Measurements from ENCODE around the gene LMNA.

Gene LMNA

DNA sequence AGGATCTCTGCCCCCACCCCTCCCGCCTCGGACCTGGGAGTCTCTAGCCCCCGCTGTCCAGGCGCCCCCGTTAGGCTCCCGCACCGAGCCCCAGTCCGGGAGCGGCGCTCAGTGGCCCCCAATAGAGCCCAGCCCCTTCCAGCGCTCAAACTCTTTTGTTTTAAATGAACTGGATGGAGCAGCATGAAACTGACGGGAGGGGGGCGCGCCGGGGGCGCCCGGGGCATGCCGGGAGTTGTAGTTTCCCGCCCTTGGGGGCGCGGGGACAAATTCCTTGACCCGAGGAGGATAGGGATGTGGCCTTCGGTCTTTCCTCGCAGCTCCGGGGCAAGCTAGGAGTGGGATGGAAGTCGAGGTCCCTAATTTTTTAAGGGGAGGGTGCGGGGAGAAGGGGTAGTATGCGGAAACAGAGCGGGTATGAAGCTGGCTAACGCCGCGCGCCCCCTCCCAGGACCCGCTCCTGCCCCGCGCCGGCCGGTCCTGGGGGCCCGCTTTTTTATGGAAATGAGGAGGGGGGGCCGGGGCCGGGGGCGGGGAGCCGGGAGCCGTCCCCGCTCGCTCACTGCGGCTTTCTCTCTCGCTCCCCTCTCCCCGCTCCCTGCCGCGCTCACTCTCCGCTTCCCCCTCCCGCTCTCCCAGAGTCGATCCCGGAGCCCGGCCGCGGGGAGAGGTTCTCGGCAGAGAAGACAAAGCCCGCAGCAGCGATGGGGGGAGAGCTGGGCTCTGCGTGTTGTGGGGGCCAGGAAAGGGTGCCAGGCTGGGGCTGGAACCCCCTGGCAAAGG lies 32.0 kb upstream of the LMNA start, which contains the start of gene MEX3A:
MEX3A (minus strand) TSS at position 157 of the 783 bp plus-strand sequence. CDS start 467 bp downstream, outside the sequence.
- peak; percentile 72 to 81 for DNase-seq

DNA sequence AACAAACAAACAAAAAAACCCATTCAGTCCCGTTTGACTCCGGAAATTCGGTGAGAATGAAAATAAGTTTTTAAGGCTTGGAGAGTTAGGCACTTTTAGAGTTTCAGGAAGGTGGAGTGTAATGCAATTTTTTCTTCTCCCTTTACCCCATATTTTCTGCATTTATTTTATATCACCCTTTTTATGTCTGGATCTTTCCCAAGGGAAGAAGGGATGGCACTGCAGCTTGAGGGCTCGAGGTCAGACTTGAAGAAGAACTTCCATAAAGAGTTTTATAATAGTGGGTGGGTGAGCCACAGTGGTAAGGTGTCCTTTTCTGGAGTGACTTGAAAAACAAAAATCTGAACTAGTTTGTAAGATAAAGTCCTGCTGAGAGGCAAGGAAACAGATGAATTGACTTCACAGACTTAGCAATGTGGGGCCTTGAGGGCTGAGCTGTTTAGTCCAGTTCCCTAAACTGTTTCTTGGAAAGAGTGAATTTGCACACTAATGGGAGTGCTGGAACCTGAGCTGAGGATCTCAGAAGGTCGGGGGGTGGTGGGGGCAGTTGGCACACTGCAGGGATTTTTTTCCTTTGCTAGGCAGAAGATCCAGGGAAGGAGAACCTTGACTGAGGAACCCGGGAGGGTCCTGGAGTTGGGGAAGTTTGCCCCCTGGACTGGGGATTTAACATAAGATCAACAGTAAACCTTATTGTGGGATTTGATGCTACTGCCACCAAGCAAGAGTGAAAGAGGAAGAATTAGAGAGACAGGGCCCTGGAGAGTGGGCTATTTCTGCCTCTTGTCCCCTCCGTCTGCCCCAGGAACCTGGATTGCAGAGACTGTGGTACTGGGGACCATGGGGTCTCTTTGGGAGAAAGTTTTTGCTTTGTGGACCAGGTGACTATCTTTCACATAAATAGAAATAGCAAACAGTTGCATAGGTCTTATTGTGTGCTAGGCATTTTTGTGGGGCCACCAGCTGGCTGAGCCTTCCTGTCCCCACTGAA lies 30.4 kb upstream of the LMNA start:
- no peak for DNase-seq

DNA sequence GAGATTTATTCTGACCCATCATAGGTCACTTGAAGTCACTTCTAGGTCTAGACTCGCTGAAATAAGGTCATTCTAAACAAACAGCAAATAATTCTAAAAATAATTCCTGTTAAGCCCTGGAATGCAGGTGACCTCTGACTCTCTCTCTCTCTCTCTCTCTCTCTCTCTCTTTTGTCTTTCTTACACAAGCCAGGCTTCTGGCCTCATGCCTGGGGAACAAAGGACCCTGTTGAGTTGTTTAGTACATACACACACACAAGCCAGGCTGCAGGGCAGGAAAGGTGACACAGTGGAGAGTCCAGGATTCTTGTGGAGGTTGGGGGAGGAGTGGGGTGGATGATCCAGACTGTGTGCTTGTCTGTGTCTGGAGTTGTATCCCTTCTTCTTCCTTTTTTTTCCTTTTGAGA lies 28.3 kb upstream of the LMNA start:
- DNase-seq = no peak

DNA sequence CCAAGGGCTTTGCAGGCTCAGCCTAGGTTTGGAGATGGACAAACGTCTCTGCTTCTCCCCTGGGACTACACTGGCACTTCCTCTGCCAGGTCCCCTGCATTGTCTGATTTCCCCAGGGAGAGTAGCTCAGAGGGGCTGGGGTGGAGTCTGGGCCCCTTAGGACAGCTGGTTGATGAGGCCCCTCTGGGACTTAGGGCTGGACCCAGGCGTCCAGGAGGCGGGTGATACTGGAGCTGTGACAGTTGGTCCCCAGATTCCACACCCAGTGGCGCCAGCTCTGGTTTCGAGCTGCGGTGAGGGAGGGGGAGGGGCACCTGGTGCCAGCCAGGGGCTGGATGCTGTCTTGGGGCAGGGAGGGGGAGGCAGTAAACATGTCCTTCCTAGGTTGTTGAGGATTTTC lies 24.8 kb upstream of the LMNA start:
- DNase-seq = peak; percentile 68 to 88

DNA sequence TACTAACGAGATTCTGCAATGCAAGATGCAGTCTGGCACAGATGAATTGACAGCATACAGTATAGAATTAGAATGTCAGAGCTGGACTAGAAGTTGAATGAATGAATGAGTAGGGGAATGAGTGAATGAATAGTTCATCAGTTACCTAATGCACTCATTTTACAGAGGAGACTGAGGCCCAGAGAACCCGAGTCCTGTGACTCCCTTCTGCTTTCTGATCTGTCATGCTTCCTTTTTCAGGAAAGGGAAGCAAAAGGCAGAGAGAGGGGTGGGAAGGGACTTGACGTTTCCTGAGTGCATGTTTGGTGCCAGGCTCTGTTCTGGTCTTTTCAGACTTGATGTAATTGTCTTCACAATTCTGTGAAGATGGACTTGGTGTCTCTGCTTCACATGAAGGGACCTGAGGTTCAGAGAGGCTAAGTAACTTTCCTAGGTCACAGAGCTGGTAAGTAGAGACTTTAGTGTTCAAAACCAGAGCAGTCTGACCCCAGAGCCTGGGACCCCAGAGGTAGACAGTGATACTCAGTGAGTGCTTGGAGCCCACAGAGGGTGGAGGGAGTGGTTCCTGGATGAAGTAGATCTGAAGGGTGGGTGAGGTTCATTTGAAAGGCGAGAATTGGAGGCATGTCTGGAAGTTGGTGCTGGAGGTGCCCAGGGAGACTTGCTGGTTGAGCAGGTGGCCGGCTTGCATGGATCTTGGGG lies 24.2 kb upstream of the LMNA start:
- no peak for DNase-seq

DNA sequence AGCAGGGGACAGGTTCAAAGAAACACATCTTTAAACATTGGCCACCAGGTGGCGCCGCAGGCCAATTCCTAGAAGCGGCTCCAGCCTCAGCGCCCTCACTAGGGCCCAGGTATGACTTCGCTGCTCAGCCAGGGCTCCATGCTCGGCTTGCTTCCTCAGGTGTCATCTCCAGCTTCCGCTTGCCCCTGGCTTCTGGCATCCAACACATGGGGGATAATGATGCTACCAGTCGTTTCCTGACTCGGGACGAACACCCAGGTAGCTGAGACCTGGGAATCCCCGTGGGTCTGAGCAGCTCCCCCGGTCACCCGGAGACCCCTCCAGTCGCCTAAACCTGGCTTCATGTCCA lies 23.7 kb upstream of the LMNA start:
- DNase-seq = peak; percentile 76 to 83

DNA sequence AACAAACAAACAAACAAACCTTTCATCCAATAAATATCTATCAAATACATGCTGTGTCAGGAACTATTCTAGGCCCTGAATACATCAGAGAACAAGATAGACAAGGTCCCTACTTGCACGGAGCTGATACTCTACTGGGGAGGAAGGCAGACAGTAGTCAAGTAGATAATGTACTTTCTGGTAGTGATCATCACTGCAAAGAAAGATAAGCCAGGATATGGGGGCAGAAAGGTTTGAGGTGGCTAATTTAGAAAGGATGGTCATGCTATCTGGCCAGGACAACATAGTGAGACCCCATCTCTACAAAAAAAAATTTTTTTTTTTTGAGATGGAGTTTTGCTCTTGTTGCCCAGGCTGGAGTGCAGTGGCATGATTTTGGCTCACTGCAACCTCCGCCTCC lies 22.9 kb upstream of the LMNA start:
- no peak for DNase-seq

DNA sequence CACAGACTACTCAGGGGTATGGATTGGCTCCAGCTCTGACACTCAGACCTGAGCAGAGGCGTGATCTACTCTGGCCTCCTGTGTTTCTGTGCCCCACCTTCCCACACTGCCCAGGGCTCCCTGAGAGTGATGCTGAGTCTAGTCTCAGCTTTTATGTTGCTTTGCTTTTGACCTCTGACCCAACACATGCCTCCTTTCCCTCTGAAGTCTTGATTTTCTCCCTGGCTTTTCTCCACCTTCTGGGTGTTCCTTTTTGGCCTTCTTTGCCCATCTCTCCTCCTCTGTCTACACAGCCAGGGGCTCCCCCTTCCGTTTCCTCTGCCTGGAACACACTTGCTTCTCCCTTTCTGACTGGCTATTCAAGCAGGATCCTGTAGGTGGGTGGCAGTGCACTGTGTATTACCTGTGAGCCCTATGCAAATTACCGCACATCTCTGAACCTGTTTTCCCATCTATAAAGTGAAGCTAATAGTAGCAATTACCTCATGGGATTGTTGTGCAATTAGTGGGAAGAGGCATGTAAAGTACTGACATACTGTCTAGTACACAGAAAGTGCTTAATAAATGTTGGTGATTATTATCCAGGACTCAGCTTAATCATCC lies 18.5 kb upstream of the LMNA start:
- DNase-seq = no peak

DNA sequence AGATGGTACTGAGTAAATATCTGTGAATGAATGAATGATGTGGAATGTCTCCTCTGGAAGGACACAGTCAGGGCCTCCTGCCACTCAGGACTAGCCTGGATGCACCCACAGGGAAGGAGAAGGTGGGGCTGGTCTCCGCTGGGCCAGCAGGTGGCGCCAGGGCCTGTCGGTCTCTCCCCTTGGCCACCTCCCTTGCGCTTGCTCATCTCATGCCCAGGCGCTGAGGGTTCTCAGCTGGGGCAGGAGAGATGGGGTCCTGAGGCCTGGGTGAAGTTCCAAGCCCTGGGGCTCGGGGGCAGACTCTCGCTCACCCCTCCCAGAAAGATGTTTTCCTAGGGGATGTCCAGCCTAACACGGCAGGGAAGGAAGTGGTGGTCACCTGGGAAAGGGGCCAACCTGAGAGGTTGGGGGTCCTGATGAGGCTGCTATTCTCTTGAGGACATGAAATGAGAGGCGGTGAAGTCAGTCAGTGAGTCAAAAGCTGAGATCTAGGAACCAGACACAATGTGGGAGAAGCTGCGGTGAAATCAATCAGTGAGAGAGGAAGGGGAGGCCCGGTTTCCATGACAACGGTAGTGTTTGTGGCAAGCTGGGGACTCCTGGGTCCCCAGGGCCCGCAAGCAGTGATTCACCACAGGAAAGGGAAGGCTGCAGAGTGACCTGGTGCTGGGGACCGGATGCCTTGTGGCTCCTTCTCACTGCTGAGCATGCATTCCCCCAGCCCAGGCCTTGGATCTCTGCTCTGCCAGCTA lies 17.7 kb upstream of the LMNA start:
- peak; percentile 34 to 47 for DNase-seq

DNA sequence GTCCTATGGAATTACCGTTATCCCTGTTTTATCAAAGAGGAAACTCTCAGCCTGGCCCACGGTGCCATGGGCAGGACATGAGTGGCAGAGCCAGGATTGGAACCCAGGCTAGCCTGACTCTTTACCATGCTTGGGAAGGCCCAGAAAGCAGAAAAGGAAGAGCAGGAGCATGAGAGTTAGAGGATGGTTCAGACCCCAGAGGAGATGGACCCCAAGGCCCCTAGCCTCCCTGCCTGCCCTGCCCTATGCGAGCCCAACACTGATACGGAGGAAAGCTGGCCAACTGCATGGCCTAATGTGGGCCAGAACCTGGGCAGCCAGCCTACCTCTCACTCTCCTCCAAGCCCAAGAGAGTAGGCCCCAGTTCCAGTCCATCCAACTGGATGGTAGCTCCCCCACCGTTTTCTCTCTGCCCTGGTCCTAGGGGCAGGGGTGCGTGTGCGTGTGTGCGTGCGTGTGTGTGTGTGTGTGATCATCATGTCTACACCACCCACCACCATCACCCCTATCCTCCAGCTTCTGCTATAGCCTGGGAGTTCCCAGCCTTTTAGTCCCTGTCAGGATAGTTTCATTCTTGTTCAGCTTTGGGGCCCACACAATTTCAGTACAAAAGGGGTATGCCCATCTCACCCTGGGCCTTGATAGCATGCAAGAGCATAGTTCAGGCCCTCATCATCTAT lies 16.9 kb upstream of the LMNA start:
- no peak for DNase-seq

DNA sequence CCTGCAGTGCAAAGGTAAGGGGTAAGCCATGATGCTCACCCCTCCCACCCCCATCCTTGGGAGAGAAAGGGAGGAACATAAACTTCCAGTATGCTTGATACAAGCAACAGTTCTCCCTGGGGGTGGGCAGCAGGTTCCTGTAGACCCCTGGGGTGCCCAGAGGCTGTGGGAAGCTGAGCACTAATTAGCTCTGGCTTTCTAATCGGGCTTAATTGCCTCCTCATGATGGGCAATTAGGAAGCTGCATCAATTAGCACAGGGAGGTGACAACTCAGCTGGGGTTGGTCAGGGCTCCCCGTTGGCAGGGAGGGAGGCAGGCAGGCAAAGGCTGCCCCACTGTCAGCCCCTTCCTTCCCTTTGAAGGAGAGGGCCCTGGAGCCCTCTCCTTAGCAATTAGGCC lies 15.7 kb upstream of the LMNA start:
- DNase-seq = no peak

DNA sequence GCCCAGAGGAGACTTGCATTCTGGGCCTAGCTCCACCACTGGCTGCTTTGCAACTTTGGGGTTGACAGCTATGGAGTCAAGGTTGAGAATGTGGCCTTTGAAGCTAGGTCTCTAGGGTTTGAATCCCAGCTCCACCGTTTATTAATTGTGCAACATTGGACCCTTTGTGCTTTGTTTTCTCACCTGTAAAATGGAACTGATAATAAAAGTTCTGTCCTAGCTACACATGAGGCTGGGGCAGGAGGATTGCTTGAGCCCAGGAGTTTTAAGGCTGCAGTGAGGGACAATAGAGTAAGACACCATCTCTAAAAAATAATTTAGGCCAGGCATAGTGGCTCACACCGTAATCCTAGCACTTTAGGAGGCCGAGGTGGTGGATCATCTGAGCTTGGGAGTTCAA lies 15.2 kb upstream of the LMNA start:
- no peak for DNase-seq

DNA sequence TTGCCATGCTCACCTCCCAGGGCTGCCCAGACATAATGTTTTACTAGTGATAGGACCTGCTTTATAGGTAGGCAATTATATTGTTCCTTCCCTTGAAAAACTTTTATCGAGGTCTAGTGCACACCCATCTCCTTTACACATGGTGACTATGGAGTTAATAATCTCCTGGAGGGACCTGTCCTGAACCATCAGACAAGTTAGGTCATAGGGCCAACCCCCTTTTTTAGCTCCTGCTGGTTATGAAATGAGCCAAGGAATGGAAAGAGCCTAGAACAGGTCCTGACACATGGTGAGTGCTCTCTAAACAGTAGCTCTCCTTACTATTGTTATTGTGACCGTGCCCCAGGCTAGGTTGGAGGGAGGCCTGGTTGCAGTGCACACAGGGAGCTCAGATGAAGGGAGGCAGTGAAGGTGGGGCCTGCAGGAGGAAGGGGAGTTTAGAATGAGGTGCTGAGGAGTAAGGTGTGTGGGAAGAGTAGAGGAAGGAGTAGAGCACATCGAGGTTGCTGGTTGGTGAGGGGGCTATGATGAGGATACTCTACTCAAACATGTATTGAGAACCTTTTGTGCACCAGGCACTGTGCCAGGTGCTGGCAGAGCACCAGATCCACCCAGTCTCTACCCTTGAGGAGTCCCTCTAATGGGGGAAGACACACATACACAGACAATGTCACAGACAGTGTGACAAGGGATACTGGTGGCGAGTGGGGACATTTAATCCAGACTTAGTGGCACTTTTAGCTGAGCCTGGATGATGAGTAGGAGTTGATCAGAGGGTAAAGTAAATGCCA lies 14.1 kb upstream of the LMNA start:
- DNase-seq = no peak

DNA sequence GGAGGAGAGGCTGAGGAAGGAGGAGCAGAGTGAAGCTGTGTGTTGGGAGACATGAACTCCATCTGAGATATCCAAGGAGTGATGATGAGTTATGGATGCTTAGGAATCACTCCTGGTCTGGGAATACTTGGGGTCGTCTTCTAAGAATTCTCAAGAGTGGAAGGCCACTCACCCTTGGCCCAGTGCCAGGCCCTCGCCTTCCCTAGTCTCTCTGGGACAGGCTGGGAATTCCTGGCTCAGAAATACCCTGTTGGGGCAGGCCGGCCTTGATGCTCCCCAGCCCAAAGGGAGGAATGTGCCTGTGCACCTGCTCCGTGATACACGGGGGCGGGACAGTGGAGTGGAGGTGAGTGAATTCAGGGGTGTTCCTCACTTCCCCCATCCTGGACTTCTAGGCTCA lies 12.6 kb upstream of the LMNA start:
- no peak for DNase-seq

DNA sequence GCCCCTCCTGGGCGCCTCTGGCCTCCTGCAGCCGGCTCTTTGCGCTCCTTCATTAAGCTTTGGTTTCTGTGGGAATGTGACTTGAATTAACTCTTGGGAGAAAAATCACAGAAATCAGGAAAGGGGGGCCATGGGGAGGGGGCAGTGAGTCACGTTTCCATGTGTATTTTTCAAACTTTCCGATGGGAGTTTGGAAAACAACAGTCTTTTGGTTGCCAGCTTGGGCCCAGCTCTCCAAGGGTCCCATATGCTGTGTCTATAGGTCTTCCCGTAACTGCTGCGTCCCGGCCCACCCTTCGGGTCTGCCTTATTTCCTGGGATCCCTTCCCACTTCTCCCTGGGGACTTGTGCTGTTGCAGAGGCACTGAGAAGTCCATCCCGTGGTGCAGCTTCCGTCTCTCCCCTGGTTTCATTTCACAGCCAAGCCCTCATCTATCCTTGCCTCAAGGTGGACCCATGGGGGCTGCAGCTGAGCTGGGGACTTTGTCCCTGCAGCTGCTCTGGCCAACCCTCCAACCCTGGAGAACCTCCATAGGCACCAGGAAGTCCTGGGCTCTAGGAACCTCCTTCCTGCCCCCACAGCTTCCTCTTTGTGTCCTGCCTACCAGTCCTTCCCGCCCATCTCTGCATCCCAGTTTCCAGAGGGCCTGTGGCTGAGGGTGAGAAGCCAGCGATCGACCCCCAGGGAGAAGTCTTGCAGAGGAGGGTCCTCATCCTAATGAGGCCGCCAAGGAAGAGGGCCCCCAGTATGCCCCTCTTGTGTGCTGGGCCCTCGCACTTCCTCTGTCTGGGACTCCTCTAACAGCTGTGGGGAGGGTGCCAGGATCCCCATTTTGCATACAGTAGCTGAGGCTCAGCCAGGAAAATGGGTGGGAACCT lies 11.6 kb upstream of the LMNA start:
- DNase-seq = no peak

DNA sequence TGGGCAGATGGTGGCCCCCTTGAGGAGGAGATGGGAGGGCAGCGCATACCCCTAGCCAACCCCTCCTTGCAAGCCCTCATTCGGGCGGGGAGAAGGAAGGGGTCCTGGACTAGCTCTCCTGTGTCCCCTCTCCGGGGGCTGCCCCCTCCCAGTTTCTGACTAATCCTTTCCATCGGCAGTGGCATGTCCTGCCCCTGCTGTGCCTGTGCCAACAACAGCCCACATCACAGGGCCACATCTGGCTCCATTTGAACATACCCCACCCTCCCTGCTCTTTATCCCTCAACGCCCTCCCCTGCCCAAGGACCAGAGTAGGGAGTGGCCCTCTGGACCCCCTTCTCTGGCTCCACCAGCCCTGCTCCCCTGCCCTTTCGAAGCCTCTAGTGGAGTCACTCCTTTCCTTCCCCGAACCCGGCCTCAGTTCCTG lies 11.0 kb upstream of the LMNA start:
- no peak for DNase-seq

DNA sequence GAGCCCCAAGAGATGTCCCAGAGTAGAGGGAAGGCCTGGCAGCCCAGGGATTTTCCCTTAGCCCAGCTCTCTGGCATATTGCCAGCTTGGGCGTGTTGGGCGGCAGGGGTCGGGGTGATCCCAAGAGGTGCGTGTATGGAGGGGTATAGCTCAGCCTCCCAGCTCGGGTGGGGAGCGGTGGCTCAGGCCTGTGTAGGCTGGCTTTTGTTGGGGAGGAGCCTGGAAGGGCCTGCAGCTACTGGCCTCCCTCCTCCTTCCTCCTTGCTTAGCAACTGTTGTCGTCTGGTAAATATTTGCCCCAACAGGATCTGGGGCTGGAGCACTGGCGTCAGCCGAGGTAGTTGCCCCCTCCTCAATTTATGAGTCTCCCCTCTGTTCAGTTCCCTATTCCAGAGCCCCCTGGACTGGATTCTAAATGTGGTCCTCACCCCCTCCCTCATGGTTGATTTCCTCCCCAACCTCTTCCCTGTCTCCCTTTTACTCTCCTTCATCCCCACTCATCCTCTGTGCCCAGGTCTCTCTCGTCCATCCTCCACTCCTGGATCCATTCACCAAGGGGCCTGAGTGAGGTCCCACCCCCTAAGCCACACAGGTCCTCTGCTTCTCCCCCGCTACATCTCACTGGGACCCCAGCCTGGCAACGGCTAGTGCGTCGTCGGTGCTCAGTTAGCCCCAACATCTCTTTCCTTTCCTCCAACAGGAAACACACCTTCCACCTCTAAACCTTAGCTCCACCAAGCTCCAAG lies 10.3 kb upstream of the LMNA start:
- no peak for DNase-seq
